ENCODE data around the gene POLR3H.
"Not testable (repeated sequence)": the region's sequence is repeated elsewhere in the genome, so short reads cannot be mapped to it uniquely, and the experiment has no call there.

Gene POLR3H

GRCh38 chr22:41574847-41575381 lies 30.6 kb upstream of the POLR3H start:
- TF ChIP-seq GABPA (IDR thresholded peaks at IDR 0.05; ENCODE audit: low read depth): no peak
- TF ChIP-seq REST (IDR thresholded peaks at IDR 0.05; ENCODE audit: insufficient replicate concordance, low read depth): no peak
- TF ChIP-seq POLR2AphosphoS5 (IDR thresholded peaks at IDR 0.05; ENCODE audit: low read depth): no peak
- TF ChIP-seq SPI1 (IDR thresholded peaks at IDR 0.05; ENCODE audit: borderline replicate concordance, low read depth): no peak
- no peak for TF ChIP-seq CTCF (IDR thresholded peaks at IDR 0.05; ENCODE audit: insufficient read depth, low read length)
- no peak overlapping the region for H3K27ac ChIP-seq (replicated peaks)
- DNase-seq (ENCODE audit: low read depth in 1 of 2, low spot score in 1 of 2): no peak
- no peak overlapping the region for H3K4me3 ChIP-seq (replicated peaks; ENCODE audit: insufficient read depth, low read length)
- no peaks in the 10 kb centered on the region for H3K27me3 ChIP-seq (ENCODE audit: insufficient read depth, poor library complexity, severe bottlenecking)

- TF ChIP-seq SPI1 (IDR thresholded peaks at IDR 0.05; ENCODE audit: borderline replicate concordance, low read depth): no peak
- no peak for TF ChIP-seq CTCF (IDR thresholded peaks at IDR 0.05; ENCODE audit: insufficient read depth, low read length)
- no peak for TF ChIP-seq GABPA (IDR thresholded peaks at IDR 0.05; ENCODE audit: low read depth)
- no peak overlapping the region for H3K4me3 ChIP-seq (replicated peaks; ENCODE audit: insufficient read depth, low read length)
- no peak overlapping the region for H3K27ac ChIP-seq (replicated peaks)
- H3K27me3 ChIP-seq (ENCODE audit: insufficient read depth, poor library complexity, severe bottlenecking): no peaks in the 10 kb centered on the region
- no peak for DNase-seq (ENCODE audit: low read depth in 1 of 2, low spot score in 1 of 2)
Measured at GRCh38 chr22:41573677-41574076, 29.4 kb upstream of the POLR3H start.

GRCh38 chr22:41572305-41572704 lies 28.0 kb upstream of the POLR3H start:
- H3K27me3 ChIP-seq (ENCODE audit: insufficient read depth, poor library complexity, severe bottlenecking); DNase-seq (ENCODE audit: low read depth in 1 of 2, low spot score in 1 of 2); H3K27ac ChIP-seq (replicated peaks); H3K4me3 ChIP-seq (replicated peaks; ENCODE audit: insufficient read depth, low read length): not testable (repeated sequence)

- no peak for DNase-seq (ENCODE audit: low read depth in 1 of 2, low spot score in 1 of 2)
- H3K27ac ChIP-seq (replicated peaks): no peak overlapping the region
- TF ChIP-seq REST (IDR thresholded peaks at IDR 0.05; ENCODE audit: insufficient replicate concordance, low read depth) (no peak), CTCF (IDR thresholded peaks at IDR 0.05; ENCODE audit: insufficient read depth, low read length) (no peak), GABPA (IDR thresholded peaks at IDR 0.05; ENCODE audit: low read depth) (no peak), POLR2AphosphoS5 (IDR thresholded peaks at IDR 0.05; ENCODE audit: low read depth) (no peak), SPI1 (IDR thresholded peaks at IDR 0.05; ENCODE audit: borderline replicate concordance, low read depth) (no peak)
- H3K27me3 ChIP-seq (ENCODE audit: insufficient read depth, poor library complexity, severe bottlenecking): no peaks in the 10 kb centered on the region
- H3K4me3 ChIP-seq (replicated peaks; ENCODE audit: insufficient read depth, low read length): no peak overlapping the region
Measured at GRCh38 chr22:41571786-41572185, 27.5 kb upstream of the POLR3H start.
